Amniotic epithelial cell (primary cell): ENCODE data around the gene NAB2.
"Not testable (repeated sequence)": the region's sequence is repeated elsewhere in the genome, so short reads cannot be mapped to it uniquely, and the experiment has no call there.

Experiments
- DNase-seq: peaks from one replicate; pipeline ENCODE4 v3.0.0-alpha.2; 2010; ENCODE audit warnings: low read depth

The NAB2 gene

GRCh38 chr12:57069523-57069922, 19.4 kb upstream of the NAB2 start:
- DNase-seq: peak; percentile 96

- DNase-seq: peak; percentile 58
Observed at GRCh38 chr12:57072661-57073060, 16.3 kb upstream of the NAB2 start.

- not testable (repeated sequence) for DNase-seq
Observed at GRCh38 chr12:57073566-57074450, 15.1 kb upstream of the NAB2 start.

DNA sequence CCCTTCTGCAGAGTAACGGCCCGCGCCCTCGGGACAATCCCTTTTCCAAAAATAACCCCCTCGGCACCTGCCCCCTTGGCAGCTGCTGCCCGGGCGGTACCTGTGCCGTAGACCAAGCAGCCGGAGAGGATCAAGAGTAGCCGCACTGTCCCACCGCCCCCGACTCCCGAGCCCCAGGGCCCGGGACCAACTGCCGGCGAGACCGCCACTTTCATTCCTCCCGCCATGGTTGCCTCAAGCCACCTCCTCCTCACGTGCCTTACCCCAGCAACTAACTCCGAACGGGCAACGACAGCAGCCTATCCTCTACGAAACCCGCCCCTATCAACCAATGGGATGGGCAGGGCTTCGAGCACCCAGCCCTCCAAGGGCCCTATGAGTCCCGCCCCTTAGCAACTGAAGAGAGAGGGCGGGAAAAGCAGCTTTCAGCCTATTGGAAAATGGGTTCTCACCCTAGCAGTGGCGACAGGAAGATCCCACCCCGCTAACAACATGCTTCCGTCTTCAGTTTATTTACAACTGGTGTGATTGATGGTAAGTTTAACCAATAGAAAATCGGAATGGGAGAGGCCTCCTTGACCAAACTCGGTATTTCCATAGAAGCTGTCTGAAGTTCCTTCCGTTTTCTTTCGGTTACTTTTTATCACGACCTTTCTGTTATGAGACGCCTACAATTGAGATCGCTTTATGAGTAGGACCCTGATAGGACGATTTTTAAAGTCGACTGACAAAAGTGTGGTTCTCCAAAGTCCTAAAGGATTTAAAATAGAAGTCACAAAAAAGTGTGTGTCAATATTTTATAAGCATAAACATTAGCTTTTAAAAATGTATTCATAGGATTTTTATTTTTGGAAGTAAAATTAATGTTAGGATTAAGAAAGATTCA, 10.2 kb upstream of the NAB2 start, which contains the start of gene NEMP1:
NEMP1 (minus strand) TSS at position 273 of the 886 bp plus-strand sequence; CDS start at position 227, 46 bp downstream.
- DNase-seq: peak; percentile 100

DNA sequence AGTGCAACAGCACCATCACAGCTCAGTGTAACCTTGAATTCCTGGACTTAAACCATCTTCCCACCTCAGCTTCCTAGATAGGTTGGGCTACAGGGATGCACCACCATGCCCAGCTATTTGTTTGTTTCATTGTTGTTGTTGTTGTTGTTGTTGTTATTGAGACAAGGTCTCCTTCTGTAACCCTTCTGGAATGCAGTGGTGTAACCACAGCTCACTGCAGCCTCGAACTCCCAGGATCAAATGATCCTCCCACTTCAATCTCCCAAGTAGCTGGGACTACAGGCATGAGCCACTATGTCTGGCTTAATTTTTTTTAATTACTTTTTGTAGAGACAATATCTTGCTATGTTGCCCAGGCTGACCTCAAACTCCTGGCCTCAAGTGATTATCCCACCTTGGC, 9.1 kb upstream of the NAB2 start:
- DNase-seq: no peak

- DNase-seq: peak; percentile 91
Observed at GRCh38 chr12:57080855-57081254, 8.1 kb upstream of the NAB2 start.

- peak; percentile 52 for DNase-seq
Observed at GRCh38 chr12:57085999-57086492, 2.9 kb upstream of the NAB2 start.

DNA sequence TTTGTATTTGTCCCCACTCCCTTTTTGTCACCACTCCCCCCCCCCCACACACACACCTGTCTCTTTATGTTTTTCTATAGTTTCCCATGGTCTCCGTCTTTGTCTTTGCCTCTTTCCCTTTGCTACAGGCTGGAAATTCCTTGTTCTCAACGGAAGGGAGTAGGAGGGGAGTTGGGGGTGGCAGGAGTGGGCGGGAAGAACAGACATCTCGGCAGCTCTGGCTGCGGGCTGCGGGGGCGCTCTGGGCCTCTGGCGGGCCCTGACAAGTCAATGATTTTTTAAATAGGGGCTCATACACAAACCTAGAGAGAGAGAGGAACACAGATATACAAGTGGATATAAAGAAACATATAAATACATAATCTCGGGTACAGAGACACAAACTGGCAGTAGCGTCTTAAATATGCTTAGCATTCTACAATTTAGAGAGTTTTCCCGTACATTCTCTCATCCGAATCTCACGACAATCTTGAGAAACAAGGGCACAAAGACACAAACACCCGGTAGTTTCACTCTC, 2.4 kb upstream of the NAB2 start:
- DNase-seq: peak; percentile 80

GRCh38 chr12:57087010-57087690, 1.8 kb upstream of the NAB2 start:
- DNase-seq: peak; percentile 88

- DNase-seq: peak; percentile 96
Observed at GRCh38 chr12:57087691-57088353, 1.1 kb upstream of the NAB2 start.

GRCh38 chr12:57089271-57090245, 644 bp downstream of the NAB2 start:
- peak; percentile 67 for DNase-seq

- no peak for DNase-seq
Observed at GRCh38 chr12:57090490-57090889, 1.6 kb downstream of the NAB2 start.

GRCh38 chr12:57090924-57091637, 2.2 kb downstream of the NAB2 start:
- DNase-seq: no peak

- DNase-seq: no peak
Observed at GRCh38 chr12:57091638-57092528, 3.0 kb downstream of the NAB2 start.

DNA sequence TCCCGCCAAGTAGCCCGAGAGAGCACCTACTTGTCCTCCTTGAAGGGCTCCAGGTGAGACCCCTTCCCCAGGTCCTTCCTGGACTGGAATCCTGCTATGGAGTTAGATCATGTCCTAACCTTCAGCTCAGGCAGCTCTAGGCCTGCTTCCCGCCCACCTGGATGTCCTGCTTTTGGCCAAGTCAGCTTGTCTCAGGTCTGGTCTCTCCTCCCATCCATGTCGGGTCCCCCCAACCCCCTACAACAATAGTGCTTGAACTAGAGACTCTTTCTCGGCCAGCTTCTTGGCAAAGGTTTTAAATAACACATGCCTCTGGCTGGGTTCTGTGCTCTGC, 3.6 kb downstream of the NAB2 start:
- no peak for DNase-seq

GRCh38 chr12:57092876-57093414, 4.0 kb downstream of the NAB2 start:
- no peak for DNase-seq

GRCh38 chr12:57093415-57094207, 4.7 kb downstream of the NAB2 start:
- DNase-seq: peak; percentile 83
